Small intestine (tissue), 7 donors: Measurements from ENCODE around the gene CSH1. TPM values are rescaled to one million over a fixed set of nuclear protein-coding genes. Genes with fewer than 3 reads are reported as not detected.
"Not testable (repeated sequence)": the region's sequence is repeated elsewhere in the genome, so short reads cannot be mapped to it uniquely, and the experiment has no call there.

ENCODE experiments used
- DNase-seq, 2 donors: peaks; one replicate each; pipeline versions ENCODE4 v3.0.0 to v3.0.0-alpha.2; 2013
- FAIRE-seq: peaks from 2 replicates; lab custom pipeline; 2012; peaks lifted over from hg19 to GRCh38; lab: Jason Lieb, UNC
- H3K27ac ChIP-seq, 3 donors: one replicate each; pipeline ENCODE4 v1.5.1; 2013; ENCODE audit warnings: low read length in 2 of 3, mild to moderate bottlenecking in 2 of 3, control low read depth in 1 of 3, inconsistent platforms in 1 of 3, low read depth in 1 of 3, moderate library complexity in 1 of 3
- H3K27me3 ChIP-seq, 3 donors: one replicate each; pipeline ENCODE4 v1.6.1; 2013; ENCODE audit warnings: low read length in 3 of 3, inconsistent platforms in 1 of 3; ENCODE audit not compliant: control insufficient read depth in 3 of 3, insufficient read depth in 3 of 3
- H3K36me3 ChIP-seq, 3 donors: one replicate each; pipeline ENCODE4 v1.6.1; 2013; ENCODE audit warnings: low read length in 3 of 3, inconsistent platforms in 1 of 3, low read depth in 1 of 3, mild to moderate bottlenecking in 1 of 3, moderate library complexity in 1 of 3; ENCODE audit not compliant: control insufficient read depth in 3 of 3, insufficient read depth in 2 of 3
- H3K4me1 ChIP-seq, 3 donors: one replicate each; pipeline ENCODE4 v1.6.1; 2013; ENCODE audit warnings: low read length in 2 of 3, inconsistent platforms in 1 of 3, low read depth in 1 of 3, mild to moderate bottlenecking in 1 of 3, moderate library complexity in 1 of 3; ENCODE audit not compliant: control insufficient read depth in 3 of 3, insufficient read depth in 2 of 3
- H3K4me3 ChIP-seq, 3 donors: one replicate each; pipeline ENCODE4 v1.5.1; 2013; ENCODE audit warnings: low read length in 3 of 3, control low read depth in 1 of 3, inconsistent platforms in 1 of 3, low read depth in 1 of 3, mild to moderate bottlenecking in 1 of 3, moderate library complexity in 1 of 3
- H3K9me3 ChIP-seq, 2 donors: one replicate each; pipeline ENCODE4 v1.6.1; 2013; ENCODE audit warnings: low read depth in 1 of 2, low read length in 1 of 2; ENCODE audit not compliant: control insufficient read depth in 2 of 2, insufficient read depth in 1 of 2
- WGBS, 3 donors: extraction: QIAGEN DNeasy Blood & Tissue Kit; methylation state at CpG; one replicate each; pipeline ENCODE4 v1.1.7; 2013; 5-methylcytosine and 5-hydroxymethylcytosine counted together
- polyA plus RNA-seq, 4 donors: library from polyadenylated mRNA; stranded (reverse) in 3 of 4; unstranded in 1 of 4; fragments of 200-250 nt in 3 of 4; fragments of 120-200 nt in 1 of 4; gene quantifications; one replicate each; pipeline versions ENCODE4 v1.2.1 to v1.2.3, GENCODE V29; 2013
- donor health status: healthy with polysubstance abuse.
- donor health status: control.
- donor health status: control.
- donor health status: Bipolar disorder and iron deficiency.
- donor health status: healthy.

Gene CSH1
- polyA plus RNA-seq, 4 donors, result 0.16 TPM; not detected in 3

- H3K4me1 ChIP-seq, H3K36me3 ChIP-seq, H3K9me3 ChIP-seq, H3K27ac ChIP-seq, FAIRE-seq, H3K4me3 ChIP-seq, DNase-seq, H3K27me3 ChIP-seq: not testable (repeated sequence)
- 82 to 89% (median 84%) methylated on average over 11 of the region's 11 CpGs for WGBS, 3 donors
Observed at GRCh38 chr17:63885119-63885518, 11.3 kb downstream of the CSH1 start.

GRCh38 chr17:63882626-63883126 is 13.7 kb downstream of the CSH1 start:
- H3K36me3 ChIP-seq, H3K27ac ChIP-seq, DNase-seq, FAIRE-seq, H3K4me3 ChIP-seq, H3K4me1 ChIP-seq, H3K27me3 ChIP-seq, H3K9me3 ChIP-seq: not testable (repeated sequence)
- WGBS, 3 donors, result 73 to 79% (median 78%) methylated on average over 9 of the region's 9 CpGs

- DNase-seq (peak; percentile 33 to 64), FAIRE-seq (no peak)
- Histone ChIP-seq H3K27ac (no peak within 1 kb of the TSS), H3K36me3 (no peaks in the 10 kb centered on the region), H3K27me3 (peaks cover 0 to 2% (median 1%) of the 10 kb centered on the region in 3 donors), H3K9me3 (no peaks in the 10 kb centered on the region), H3K4me3 (no peak within 1 kb of the TSS), H3K4me1 (no peaks in the 10 kb centered on the region)
- WGBS, 3 donors, result 35 to 42% (median 40%) methylated on average over 12 to 15 of the region's 15 CpGs
Observed at GRCh38 chr17:63881935-63882601, 14.3 kb downstream of the CSH1 start, which contains the start of gene GH2. Gene GH2, minus strand, starts transcription at chr17:63881944. Its CDS starts 143 bp downstream, at chr17:63881801.

GRCh38 chr17:63881337-63881736 is 15.0 kb downstream of the CSH1 start:
- not testable (repeated sequence) for H3K27ac ChIP-seq, DNase-seq, H3K27me3 ChIP-seq, H3K36me3 ChIP-seq, H3K4me3 ChIP-seq, FAIRE-seq, H3K9me3 ChIP-seq, H3K4me1 ChIP-seq
- 47 to 59% (median 52%) methylated on average over 11 of the region's 11 CpGs for WGBS, 3 donors

GRCh38 chr17:63880706-63881105 is 15.7 kb downstream of the CSH1 start:
- DNase-seq, result no peak
- Histone ChIP-seq H3K4me3 (no peak overlapping the region), H3K27me3 (peaks cover 0 to 2% (median 1%) of the 10 kb centered on the region in 3 donors), H3K36me3 (no peaks in the 10 kb centered on the region), H3K27ac (no peak overlapping the region), H3K9me3 (no peaks in the 10 kb centered on the region), H3K4me1 (no peaks in the 10 kb centered on the region)
- FAIRE-seq, result no peak
- WGBS, 3 donors, result 79 to 84% (median 81%) methylated on average over 12 of the region's 12 CpGs

- H3K9me3 ChIP-seq, FAIRE-seq, H3K4me3 ChIP-seq, DNase-seq, H3K36me3 ChIP-seq, H3K4me1 ChIP-seq, H3K27ac ChIP-seq, H3K27me3 ChIP-seq: not testable (repeated sequence)
- WGBS, 3 donors, result 83 to 86% (median 85%) methylated on average over 9 of the region's 9 CpGs
Observed at GRCh38 chr17:63878413-63878812, 18.0 kb downstream of the CSH1 start.

GRCh38 chr17:63874693-63875092 is 21.7 kb downstream of the CSH1 start:
- DNase-seq, H3K27ac ChIP-seq, H3K4me1 ChIP-seq, H3K36me3 ChIP-seq, H3K27me3 ChIP-seq, H3K9me3 ChIP-seq, H3K4me3 ChIP-seq, FAIRE-seq: not testable (repeated sequence)
- WGBS, 3 donors, result 81 to 86% (median 83%) methylated on average over 6 of the region's 6 CpGs

GRCh38 chr17:63874061-63874626 is 22.2 kb downstream of the CSH1 start:
- H3K9me3 ChIP-seq, FAIRE-seq, H3K27ac ChIP-seq, DNase-seq, H3K4me3 ChIP-seq, H3K36me3 ChIP-seq, H3K4me1 ChIP-seq, H3K27me3 ChIP-seq: not testable (repeated sequence)
- WGBS, 3 donors, result 68 to 90% (median 73%) methylated on average over 6 of the region's 8 CpGs
